ENCODE results near the gene FAM50B.

The FAM50B gene

DNA sequence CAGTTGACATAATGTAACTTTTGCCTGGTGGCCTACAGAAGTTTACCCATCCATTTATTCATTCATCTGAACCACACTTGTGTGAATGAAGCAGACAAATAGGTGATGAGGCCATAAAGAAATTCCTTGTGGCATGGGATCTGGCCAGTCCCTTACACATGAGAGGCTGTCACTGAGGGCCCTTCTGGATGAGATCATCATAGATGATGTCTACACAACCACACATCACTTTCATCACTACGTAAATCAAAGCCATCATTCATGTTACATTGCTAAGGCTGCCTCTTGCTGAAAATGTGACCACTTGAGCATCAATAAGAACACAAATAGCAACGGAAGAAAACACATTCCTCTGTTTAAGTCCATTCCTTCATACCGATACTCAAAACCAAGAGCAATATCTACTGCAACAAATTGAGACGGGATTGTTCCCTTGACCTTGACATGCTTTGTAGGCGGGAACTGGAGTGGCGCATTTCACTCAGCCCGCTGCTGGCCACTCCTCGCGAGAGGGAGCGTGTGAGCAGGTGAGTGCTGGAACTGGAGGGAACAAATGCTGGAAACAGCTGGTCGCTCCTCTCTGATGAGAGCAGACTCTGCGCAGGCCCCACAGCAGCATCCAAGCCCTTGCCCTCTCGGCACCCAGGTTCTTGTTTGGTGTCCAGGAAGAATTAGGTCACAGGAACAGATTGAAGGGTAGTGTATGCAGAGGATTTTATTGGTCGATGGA is 49.3 kb downstream of the FAM50B start:
- Histone ChIP-seq H3K27me3 (ENCODE audit: insufficient read depth, low read length) (no peaks in the 10 kb centered on the region), H2BK12ac (ENCODE audit: low read length) (no peak overlapping the region), H2BK120ac (ENCODE audit: insufficient read depth, low read length, poor library complexity) (no peak overlapping the region), H3K4me3 (ENCODE audit: low read depth, low read length) (no peak overlapping the region), H3K27ac (ENCODE audit: low read depth, low read length) (no peak overlapping the region), H4K12ac (ENCODE audit: low read depth, low read length) (no peak overlapping the region), H2BK5ac (ENCODE audit: low read depth, low read length, poor library complexity) (no peak overlapping the region), H3K4ac (ENCODE audit: low read depth, low read length) (no peak overlapping the region), H2AFZ (ENCODE audit: insufficient read depth, low read length, poor library complexity) (no peak overlapping the region), H3K23ac (ENCODE audit: low read length) (no peak overlapping the region), H2AK5ac (ENCODE audit: low read length) (no peak overlapping the region), H3K4me1 (ENCODE audit: control insufficient read depth in 1 of 2, insufficient read depth in 2 of 2, low read length in 2 of 2) (no peaks in the 10 kb centered on the region), H3K79me2 (ENCODE audit: control insufficient read depth, insufficient read depth, low read length, poor library complexity) (no peaks in the 10 kb centered on the region), H3K36me3 (ENCODE audit: control insufficient read depth in 1 of 2, insufficient read depth in 2 of 2, low read length in 2 of 2) (no peaks in the 10 kb centered on the region), H4K91ac (ENCODE audit: low read depth, low read length) (no peak overlapping the region), H3K4me2 (ENCODE audit: low read length) (no peak overlapping the region), H3K9me3 (ENCODE audit: insufficient read depth, low read depth, low read length) (peaks cover 2% of the 10 kb centered on the region), H3K14ac (ENCODE audit: low read length) (no peak overlapping the region), H3K79me1 (ENCODE audit: low read length) (no peaks in the 10 kb centered on the region), H3K18ac (ENCODE audit: low read length) (no peak overlapping the region), H3K9ac (ENCODE audit: low read length) (no peak overlapping the region), H4K8ac (ENCODE audit: low read depth, low read length) (no peak overlapping the region)
- no peak for DNase-seq
- no CpG with 5 or more reads among the region's 14 CpGs for WGBS (ENCODE audit: extremely low coverage, insufficient coverage, insufficient read length)

DNA sequence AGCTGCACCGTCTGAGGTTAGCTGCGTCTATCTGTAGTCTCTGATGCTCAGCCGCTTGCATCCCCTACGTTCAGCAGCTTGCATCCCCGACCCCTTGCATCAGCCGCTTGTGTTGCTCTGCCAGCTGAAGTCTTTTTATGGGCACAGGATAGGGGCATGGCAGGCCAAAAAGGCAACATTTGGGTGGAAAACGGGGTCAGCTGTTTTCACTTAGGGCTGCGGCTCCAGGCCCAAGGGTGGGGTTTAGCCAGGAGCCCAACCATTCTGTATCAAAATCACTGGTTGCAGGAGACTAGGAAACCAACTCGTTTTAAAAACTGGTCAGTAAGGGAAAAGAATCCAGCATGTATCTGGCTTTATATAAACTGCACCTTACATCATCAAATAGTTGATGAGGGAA is 49.9 kb downstream of the FAM50B start:
- H3K79me1 ChIP-seq (ENCODE audit: low read length), result no peaks in the 10 kb centered on the region
- H3K4me1 ChIP-seq (ENCODE audit: control insufficient read depth in 1 of 2, insufficient read depth in 2 of 2, low read length in 2 of 2), result no peaks in the 10 kb centered on the region
- H3K9me3 ChIP-seq (ENCODE audit: insufficient read depth, low read depth, low read length), result peaks cover 2% of the 10 kb centered on the region
- no peak overlapping the region for H3K18ac ChIP-seq (ENCODE audit: low read length)
- H3K14ac ChIP-seq (ENCODE audit: low read length), result no peak overlapping the region
- no peak overlapping the region for H2BK120ac ChIP-seq (ENCODE audit: insufficient read depth, low read length, poor library complexity)
- H3K36me3 ChIP-seq (ENCODE audit: control insufficient read depth in 1 of 2, insufficient read depth in 2 of 2, low read length in 2 of 2), result no peaks in the 10 kb centered on the region
- H3K23ac ChIP-seq (ENCODE audit: low read length), result no peak overlapping the region
- no peak overlapping the region for H3K4ac ChIP-seq (ENCODE audit: low read depth, low read length)
- no CpG with 5 or more reads among the region's 9 CpGs for WGBS (ENCODE audit: extremely low coverage, insufficient coverage, insufficient read length)
- H3K27ac ChIP-seq (ENCODE audit: low read depth, low read length), result no peak overlapping the region
- H3K27me3 ChIP-seq (ENCODE audit: insufficient read depth, low read length), result no peaks in the 10 kb centered on the region
- no peak overlapping the region for H4K12ac ChIP-seq (ENCODE audit: low read depth, low read length)
- H2BK12ac ChIP-seq (ENCODE audit: low read length), result no peak overlapping the region
- no peak overlapping the region for H2AK5ac ChIP-seq (ENCODE audit: low read length)
- H2AFZ ChIP-seq (ENCODE audit: insufficient read depth, low read length, poor library complexity), result no peak overlapping the region
- no peaks in the 10 kb centered on the region for H3K79me2 ChIP-seq (ENCODE audit: control insufficient read depth, insufficient read depth, low read length, poor library complexity)
- no peak overlapping the region for H3K4me2 ChIP-seq (ENCODE audit: low read length)
- no peak overlapping the region for H4K8ac ChIP-seq (ENCODE audit: low read depth, low read length)
- H3K4me3 ChIP-seq (ENCODE audit: low read depth, low read length), result peak overlapping the region; percentile 23
- DNase-seq, result no peak
- no peak overlapping the region for H3K9ac ChIP-seq (ENCODE audit: low read length)
- no peak overlapping the region for H2BK5ac ChIP-seq (ENCODE audit: low read depth, low read length, poor library complexity)
- no peak overlapping the region for H4K91ac ChIP-seq (ENCODE audit: low read depth, low read length)

DNA sequence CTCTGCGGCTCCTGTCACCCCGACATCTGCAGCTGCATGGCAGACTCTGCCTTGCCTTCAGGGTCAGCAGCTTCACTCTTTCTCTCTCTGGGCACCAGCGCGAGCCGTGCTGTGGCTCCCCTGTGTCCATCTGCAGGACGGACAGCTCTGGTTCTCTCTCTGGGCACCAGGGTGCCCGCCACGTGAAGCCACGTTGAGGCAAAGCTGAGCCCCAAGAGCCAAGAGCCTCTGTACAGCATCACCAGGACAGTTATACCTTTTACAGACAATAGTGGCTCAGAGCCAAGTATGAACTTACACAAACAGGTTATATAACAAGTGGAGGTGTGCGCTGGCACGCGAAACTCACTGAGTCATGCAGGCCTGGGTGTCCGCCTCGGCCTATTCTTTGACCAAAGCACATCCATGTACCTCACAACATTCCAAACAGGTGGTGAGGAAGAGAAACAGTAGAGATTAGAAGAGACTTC is 50.8 kb downstream of the FAM50B start:
- Histone ChIP-seq H4K8ac (ENCODE audit: low read depth, low read length) (no peak overlapping the region), H3K23ac (ENCODE audit: low read length) (no peak overlapping the region), H4K91ac (ENCODE audit: low read depth, low read length) (no peak overlapping the region), H3K4me1 (ENCODE audit: control insufficient read depth in 1 of 2, insufficient read depth in 2 of 2, low read length in 2 of 2) (no peaks in the 10 kb centered on the region), H3K79me2 (ENCODE audit: control insufficient read depth, insufficient read depth, low read length, poor library complexity) (no peaks in the 10 kb centered on the region), H2BK120ac (ENCODE audit: insufficient read depth, low read length, poor library complexity) (no peak overlapping the region), H3K27me3 (ENCODE audit: insufficient read depth, low read length) (no peaks in the 10 kb centered on the region), H2AK5ac (ENCODE audit: low read length) (no peak overlapping the region), H3K9ac (ENCODE audit: low read length) (no peak overlapping the region), H3K4ac (ENCODE audit: low read depth, low read length) (no peak overlapping the region), H3K14ac (ENCODE audit: low read length) (no peak overlapping the region), H3K4me3 (ENCODE audit: low read depth, low read length) (no peak overlapping the region), H3K18ac (ENCODE audit: low read length) (no peak overlapping the region), H2AFZ (ENCODE audit: insufficient read depth, low read length, poor library complexity) (no peak overlapping the region), H2BK5ac (ENCODE audit: low read depth, low read length, poor library complexity) (no peak overlapping the region), H3K36me3 (ENCODE audit: control insufficient read depth in 1 of 2, insufficient read depth in 2 of 2, low read length in 2 of 2) (no peaks in the 10 kb centered on the region), H3K9me3 (ENCODE audit: insufficient read depth, low read depth, low read length) (peaks cover 2% of the 10 kb centered on the region), H4K12ac (ENCODE audit: low read depth, low read length) (no peak overlapping the region), H3K27ac (ENCODE audit: low read depth, low read length) (no peak overlapping the region), H3K79me1 (ENCODE audit: low read length) (no peaks in the 10 kb centered on the region), H3K4me2 (ENCODE audit: low read length) (no peak overlapping the region), H2BK12ac (ENCODE audit: low read length) (no peak overlapping the region)
- DNase-seq, result no peak
- WGBS (ENCODE audit: extremely low coverage, insufficient coverage, insufficient read length), result no CpG with 5 or more reads among the region's 14 CpGs

All from trophoblast cell (in vitro differentiated cells and primary cell).